NCI-H1092 (cell line): ENCODE measurements around the gene SMAD1.
A peak's percentile ranks its signal among the peaks of the same experiment; 100 is the strongest.
"Not testable (repeated sequence)": the region's sequence is repeated elsewhere in the genome, so short reads cannot be mapped to it uniquely, and the experiment has no call there.

Experiments used
- DNase-seq: peaks from one replicate; lab custom pipeline; 2025; lab: John Stamatoyannopoulos, UW

The SMAD1 gene

DNA sequence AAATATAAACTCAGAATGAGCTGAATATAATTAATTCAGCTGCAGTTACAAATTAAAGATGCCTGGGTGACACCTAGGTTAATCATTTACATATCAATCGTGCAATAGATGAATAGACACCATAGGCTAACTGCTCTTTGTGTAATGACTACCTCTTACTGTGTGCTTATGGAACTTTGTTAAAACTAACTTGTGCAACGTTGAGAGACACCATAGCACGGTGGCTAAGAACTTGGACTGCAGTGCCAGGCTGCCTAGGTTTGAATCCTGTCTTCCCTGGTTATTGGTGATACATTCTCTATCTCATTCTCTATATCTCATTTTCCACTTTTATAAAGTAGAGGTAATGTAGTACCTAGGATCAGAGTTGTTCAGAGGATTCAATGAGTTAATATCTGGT lies 46.9 kb downstream of the SMAD1 start:
- DNase-seq: no peak

DNA sequence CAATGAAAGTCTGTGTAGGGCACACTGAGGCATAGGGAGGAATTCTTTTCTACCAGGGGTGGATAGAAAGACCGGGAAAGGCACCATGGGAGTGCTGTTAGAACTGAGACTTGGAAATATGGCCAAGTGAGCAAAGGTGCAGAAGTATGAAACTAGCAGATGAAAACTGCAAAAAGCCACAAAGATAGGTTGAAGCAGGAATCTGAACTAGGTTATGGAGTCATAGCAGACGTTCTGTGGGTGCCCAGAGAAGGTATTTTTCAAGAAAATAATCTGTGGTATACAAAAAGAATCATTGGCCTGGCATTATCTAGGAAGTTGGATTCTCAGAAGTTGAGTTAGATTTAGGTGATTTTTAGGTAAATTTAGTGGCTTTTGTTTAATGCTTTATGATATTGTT lies 48.5 kb downstream of the SMAD1 start:
- no peak for DNase-seq

DNA sequence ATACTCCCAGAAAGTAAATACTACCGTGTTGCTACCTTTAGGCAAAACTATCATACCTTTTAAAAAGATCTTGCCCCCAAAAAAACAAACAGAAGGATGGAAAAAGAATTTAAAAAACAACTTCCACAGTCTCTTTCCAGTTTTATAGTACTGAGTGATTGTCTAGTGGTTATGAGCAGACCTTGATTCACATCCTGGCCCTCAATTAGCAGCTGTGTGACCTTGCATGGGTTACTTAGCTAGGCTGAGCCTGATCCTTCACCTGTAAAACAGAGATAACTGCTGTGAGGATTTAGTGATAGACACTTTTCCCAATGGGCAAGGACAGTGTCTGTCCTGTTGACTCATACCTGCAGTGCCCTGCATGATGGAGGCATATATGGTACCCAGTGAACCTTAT lies 49.0 kb downstream of the SMAD1 start:
- no peak for DNase-seq

DNA sequence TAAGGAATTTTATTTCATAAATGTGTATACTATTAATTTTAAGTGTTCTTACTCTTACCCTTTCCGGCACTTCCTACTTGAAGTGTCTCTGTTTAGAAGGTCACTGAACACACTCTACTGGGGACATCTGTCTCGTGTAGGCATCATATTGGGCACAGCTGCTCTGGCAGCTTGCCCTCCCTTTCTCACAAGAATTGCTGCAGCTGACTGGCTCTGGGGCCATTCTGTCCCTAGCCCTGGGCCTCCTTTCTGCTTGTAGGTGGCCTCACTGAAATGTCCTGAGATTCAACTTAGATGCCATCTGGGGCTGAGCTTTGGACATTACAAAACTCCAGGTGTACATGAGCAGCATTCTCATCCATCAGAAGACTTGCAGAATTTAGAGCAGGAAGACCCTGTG lies 49.6 kb downstream of the SMAD1 start:
- no peak for DNase-seq

DNA sequence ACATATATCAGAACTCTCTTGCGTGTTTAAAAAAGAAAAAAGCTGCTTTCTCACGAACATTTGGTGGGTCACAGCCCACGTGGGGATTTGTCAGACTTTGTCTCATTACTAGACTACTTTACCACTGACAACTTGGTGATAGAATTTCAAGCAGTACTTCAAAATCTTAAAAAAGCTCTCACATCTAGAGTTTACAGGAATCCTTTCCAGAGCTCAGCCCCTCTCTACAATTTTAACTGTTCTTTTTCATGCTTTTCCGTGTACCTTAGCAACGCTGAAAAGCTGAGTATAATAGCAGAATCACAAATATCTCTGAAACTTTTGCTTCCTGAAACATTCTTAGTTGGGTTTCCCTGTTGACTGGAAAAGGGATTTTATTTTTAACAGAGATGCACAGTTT lies 50.2 kb downstream of the SMAD1 start:
- no peak for DNase-seq

DNA sequence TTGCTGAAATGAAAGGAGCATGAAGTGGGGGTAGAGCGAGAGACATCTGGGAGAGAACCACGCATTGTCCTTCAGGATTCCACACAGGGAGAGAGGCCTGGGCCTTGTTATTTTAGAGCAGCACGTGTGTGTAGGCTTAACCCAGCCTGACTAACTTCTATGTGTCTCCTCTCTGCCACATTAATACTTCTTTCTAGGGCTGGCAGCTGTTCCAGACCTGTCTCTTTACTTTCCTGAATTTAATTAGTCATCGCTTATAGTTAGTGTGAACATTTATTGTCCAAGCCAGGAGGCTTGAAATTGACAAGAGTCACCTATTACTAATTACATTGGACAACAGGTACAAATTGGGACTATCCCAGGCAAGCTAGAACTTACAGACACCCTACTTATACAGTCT lies 51.3 kb downstream of the SMAD1 start:
- DNase-seq: no peak

DNA sequence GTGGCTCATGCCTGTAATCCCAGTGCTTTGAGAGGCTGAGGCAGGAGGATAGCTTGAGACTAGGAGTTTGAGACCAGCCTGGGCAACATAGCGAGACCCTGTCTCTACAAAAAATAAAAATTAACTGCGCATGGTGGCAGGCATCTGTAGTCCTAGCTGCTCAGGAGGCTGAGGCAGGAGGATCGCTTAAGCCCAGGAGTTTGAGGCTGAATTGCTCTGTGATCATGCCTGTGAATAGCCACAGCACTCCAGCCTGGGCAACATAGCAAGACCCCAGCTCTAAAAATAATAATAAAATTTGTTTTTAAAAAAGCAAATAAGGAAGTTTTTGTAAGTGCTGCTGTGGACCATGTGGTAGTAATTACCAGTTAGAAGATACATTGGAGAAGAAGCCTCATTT lies 51.8 kb downstream of the SMAD1 start:
- not testable (repeated sequence) for DNase-seq

DNA sequence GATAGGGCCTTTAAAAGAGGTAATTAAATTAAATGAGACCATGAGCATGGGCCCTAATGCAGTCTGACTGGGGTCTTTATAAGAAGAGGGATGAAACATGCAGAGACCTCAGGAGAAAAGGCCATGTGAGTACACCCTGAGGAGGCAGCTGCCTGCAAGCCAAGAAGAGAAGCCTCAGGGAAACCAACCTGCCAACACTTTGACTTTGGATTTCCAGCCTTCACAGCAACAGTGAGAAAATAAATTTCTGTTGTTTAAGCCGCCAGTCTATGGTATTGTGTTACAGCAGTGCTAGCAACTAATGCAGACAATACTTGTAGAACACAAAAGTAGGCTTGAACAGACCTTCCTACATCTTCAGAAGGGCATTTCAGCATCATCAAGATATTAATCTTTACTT lies 52.3 kb downstream of the SMAD1 start:
- no peak for DNase-seq

DNA sequence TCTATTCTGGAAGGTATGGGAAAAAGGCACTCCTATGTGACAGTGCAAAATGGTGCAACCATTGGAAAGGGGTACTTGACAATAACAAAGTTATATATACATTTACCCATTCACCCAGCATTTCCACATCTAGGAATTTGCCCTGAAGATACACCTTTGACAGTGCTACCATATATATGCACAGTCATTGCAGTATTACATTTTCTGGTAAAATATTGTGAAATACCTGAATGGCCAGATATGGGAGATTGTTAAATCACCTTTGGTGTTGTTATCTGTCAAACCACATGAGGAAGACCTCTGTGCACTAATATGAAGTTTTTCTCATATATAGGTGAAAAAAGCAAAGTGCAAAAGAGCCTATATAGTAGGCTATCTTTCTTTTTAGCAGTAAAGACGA lies 53.5 kb downstream of the SMAD1 start:
- DNase-seq: no peak

DNA sequence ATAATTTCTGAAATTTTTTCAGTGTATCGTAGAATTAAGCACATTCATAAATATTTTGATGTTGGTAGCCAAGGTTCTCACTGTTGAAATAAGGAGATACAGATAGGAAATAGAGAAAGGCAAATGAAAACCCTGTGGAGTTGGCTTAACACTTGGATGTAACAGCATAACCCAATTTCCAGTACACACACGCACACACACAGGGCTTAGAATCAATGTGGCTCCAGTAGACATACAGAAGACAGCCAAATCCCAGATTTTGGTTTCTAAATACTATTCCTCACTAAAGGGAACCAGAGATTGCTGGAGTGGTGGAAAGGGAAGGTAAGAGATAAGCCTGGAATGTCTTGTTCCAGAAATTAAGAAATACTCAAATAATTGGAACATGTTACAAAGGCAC lies 54.4 kb downstream of the SMAD1 start:
- no peak for DNase-seq

DNA sequence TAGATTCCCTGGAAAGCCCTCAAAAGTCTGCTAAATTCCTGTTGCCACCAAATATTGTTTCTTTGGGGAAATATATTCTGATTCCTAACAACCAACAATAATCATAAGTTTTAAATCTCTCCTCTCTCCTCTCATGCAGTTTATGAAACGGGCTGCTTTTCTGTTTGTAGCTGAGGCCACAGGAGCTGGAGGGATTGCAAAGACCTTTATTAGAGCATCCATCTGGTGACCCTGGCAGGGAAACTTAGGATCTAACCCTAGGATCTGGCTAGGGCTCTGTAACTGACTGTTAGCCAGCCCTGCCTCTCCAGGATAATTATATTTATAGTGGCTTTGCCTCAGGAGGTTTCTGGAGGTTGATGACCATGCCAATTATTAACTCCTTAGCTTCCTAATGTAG lies 56.9 kb downstream of the SMAD1 start:
- no peak for DNase-seq

DNA sequence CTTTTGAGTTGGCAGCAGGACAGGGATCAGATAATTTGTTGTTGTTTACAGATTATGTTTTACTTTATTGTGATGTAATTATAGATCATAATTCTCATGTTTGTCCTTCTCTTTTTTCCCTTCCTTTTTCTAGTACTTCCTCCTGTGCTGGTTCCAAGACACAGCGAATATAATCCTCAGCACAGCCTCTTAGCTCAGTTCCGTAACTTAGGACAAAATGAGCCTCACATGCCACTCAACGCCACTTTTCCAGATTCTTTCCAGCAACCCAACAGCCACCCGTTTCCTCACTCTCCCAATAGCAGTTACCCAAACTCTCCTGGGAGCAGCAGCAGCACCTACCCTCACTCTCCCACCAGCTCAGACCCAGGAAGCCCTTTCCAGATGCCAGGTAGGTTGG lies 58.0 kb downstream of the SMAD1 start:
- no peak for DNase-seq

DNA sequence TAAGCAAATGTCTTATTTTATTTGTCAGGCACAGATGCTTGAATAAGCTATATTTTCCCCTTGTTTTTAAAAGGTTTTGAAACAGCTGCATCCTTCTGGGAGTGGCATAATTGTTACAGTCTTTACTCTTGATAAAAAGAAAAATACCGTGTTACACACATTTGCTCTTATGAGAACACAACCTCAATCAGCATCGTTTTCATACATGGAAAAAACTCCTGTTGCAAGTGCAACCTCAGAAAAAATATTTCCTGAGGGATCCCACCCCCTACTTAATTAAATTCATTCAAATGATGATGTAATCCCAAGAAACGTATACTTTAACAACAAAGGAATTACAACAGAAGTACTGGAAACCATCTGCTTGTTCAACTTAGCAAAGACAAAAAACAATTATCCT lies 58.6 kb downstream of the SMAD1 start:
- no peak for DNase-seq

DNA sequence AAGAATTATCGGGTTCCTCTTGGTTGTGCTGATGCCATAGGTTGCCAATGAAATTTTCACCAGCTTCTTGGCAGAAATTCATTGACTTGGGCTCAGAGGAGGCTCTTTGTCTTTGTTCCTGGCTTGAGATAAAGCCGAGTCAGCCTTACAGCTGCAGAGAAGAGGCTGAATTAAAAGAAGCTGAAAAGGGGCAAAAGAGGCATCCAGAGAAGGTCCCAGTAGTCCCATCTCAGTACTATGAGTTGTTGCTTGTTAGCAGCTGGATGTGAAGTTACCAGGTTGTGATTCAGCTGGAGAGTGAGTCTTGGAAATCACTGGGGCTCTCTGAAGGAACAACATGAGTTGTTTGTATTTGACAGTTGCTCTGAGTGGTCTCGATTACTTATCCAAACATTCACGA lies 59.7 kb downstream of the SMAD1 start:
- no peak for DNase-seq

DNA sequence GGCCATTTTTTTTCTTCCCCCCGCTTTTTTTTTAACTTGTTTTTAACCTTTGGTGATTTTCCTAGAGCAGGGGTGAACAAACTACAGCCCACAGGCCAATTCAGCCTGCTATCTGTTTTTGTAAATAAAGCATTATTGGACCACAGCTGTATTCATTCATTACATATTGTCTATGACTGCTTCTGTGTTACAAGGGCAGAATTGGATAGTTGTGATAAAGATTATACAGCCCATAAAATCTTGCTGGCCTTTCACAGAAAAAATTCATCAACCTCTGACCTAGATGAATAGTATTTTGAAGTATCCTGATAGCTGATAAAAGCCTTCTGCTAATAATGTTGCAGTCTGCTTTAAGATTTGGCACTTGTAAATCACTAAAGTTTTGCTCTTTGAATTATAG lies 63.4 kb downstream of the SMAD1 start:
- DNase-seq: no peak

DNA sequence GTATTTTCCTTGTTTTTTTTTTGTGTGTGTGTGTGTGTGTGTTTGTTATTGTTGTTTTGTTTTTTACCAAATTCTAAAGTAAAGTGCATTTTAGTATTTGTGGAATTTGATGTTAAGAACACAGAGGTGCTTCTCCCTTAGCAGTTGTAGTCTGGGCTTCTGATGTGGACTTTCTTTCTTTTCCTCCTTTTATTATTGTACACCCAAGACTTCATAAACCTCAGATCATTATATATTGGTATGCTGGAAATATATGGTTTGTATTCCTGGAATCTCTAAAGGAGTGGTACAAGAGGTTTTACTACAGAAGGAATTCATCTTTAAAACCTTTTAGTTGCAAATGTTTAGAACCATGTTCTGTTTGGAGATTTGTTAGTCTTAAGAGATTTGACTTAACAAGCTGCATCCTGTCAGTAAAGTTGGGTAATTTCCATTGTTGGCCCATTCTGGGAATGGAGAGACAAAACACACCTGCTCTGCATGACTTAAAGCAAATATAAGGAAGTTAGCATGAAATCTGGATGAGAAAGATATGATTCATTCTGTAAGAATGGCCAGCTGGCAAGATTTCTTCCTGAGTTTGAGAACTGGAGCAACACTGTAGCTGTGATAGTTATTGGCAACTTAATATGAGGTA lies 64.0 kb downstream of the SMAD1 start:
- DNase-seq: no peak

DNA sequence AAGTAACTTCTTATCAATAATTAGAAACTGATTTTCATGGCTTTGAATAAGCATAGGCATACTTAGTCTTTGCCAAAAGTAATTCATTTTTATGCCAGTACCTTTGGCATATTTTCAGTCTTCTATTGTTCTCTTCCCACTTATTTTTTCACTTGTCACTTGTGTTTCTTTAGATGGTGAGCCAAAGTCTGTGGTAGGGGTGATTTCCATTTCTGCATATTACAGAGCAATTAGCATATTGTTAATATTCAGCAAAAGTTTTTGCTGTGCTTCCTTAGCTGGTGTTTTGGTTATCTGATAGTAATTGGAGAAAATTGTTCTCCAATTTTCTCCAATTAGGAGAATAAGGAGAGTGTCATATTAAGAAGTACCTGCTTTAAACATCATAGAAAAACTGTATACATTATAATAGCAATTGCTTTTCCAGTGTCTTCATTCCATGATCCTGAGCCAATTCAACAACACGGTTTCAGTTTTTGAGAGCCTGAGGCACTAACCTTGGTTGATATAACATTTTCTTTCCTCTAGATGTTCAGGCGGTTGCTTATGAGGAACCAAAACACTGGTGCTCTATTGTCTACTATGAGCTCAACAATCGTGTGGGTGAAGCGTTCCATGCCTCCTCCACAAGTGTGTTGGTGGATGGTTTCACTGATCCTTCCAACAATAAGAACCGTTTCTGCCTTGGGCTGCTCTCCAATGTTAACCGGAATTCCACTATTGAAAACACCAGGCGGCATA lies 64.7 kb downstream of the SMAD1 start:
- DNase-seq: no peak

DNA sequence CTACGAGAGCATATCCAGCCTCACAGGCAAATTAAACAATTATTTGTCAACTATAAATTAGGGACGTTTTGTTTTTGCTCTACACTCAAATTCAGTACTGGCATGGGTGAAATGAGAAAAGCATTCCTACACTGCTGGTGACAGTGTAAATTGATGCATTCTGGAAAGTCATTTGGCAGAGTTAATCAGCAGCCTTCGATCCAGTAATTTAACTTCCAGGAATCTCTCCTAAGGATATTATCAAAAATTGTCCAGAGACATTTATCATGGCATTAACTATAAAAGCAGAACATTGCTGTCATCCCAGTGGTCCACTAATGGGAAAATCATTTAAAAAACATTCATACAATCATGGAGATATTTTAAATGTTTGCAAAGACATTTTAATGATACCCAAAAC lies 70.0 kb downstream of the SMAD1 start:
- DNase-seq: no peak

DNA sequence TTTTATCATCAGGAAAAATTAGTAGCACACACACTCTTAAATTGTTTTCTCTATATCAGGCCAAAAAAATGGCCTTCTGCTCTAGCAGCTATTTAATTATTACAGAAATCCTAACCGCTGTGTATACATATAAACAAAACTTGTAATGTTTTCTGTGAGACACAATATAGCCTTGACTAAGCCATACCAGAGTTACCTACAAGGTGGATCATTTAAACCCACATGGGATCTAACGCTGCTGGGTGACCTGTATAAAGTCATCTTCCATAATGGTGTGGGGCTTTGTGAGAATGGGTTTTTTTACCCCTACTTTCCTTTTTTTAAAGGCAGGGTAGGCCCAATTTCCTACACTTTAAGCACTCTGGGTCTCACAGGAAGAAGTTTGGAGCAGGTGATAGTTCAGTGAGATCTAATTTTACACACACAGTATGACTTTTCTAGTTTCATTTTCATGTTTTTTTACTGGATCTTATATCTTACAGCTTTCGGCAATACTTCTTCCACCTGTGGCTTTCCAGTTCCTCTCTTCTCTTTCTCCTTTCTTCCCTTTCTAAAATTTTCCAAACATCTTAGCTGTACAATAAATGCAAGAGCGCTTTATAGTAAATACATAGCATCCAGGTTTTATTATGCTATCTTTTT lies 70.6 kb downstream of the SMAD1 start:
- DNase-seq: no peak

DNA sequence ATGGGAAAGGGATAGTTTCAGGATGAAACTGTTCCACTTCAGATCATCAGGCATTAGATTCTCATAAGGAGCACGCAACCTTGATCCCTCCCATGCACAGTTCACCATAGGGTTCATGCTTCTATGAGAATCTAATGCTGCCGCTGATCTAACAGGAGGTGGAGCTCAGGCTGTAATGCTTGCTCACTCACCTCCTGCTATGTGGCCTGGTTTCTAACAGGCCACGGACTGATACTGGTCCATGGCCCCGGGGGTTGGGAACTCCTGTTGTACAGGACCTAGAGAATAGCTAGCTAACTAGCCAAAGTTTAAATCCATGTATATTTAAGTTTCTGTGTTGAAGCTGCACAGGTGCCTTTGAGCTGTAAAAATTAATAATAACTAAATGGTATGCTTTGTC lies 71.7 kb downstream of the SMAD1 start:
- DNase-seq: no peak

DNA sequence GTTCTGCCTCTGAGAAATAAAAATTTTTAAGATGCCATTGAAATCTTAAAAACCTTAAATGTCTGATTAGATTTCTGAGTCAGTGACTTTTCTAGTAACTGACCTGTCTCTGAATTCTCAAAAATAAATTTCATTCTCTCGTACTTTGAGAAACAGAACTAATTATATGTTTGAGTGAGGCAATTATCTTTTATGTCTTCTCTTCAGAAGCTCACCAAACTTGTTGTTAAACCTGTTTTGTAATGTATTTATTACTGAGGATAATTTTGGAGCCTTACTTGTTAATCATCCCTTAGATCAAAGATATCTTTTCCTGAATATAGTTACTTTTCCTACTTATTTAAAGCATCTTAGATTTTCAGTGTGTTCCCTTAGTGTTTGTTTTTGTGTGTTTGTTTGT lies 73.0 kb downstream of the SMAD1 start:
- no peak for DNase-seq

DNA sequence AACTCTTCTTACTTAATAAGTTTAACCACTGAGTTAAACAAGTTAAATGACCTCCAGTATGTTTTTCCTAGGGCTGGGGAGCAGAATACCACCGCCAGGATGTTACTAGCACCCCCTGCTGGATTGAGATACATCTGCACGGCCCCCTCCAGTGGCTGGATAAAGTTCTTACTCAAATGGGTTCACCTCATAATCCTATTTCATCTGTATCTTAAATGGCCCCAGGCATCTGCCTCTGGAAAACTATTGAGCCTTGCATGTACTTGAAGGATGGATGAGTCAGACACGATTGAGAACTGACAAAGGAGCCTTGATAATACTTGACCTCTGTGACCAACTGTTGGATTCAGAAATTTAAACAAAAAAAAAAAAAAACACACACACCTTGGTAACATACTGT lies 76.1 kb downstream of the SMAD1 start:
- DNase-seq: peak; percentile 3

DNA sequence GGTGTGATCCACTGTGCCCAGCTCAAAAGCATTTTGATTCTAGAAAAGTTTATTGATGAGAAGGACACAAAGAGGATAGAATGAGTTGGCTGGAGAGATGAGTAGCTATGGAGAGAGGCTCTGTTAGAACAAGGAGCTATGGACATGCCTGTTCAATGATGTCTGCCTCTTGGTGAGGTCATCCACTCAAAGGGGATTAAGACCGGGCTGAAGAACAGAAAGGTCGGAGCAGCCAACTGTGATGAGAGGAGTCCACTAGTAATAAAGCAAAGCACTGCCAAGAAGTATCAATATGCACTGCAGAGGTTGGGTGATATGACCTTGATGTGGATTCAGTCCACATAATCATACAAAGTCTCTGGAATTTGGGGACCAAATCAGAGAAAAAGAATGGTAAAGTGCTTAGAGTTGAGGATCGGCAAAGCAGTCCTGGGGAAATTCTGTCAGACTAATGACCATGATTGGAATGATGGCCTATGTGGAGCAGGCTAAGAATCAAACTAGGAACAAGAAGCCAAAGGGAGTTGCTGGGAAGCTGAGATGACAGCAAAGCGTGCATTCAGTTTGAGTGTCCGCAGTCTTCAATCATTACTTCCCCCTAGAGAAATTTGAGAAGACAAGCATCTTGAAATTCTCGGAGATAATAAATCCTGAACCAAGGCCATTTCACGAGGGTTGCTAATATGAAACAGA lies 81.8 kb downstream of the SMAD1 start:
- no peak for DNase-seq
